ENCODE data around the gene ZNF701. TPM values are rescaled to one million over a fixed set of nuclear protein-coding genes. Genes with fewer than 3 reads are reported as not detected.
A peak's percentile ranks its signal among the peaks of the same experiment; 100 is the strongest.
"Not testable (repeated sequence)": the region's sequence is repeated elsewhere in the genome, so short reads cannot be mapped to it uniquely, and the experiment has no call there.

Gene ZNF701
- total and polyA plus RNA-seq, 2 of the 13 experiments (the other 11 are each of a cell fraction or from before 2014, with no cell fraction given) = 4.5 to 6.3 TPM

- TF ChIP-seq ZSCAN12 (CRISPR knock-in tag; IDR thresholded peaks at IDR 0.05) = no peak
Measured at GRCh38 chr19:52567921-52568320, 2.2 kb upstream of the ZNF701 start (continued).

- H2AFZ ChIP-seq (ENCODE audit: low read length); in situ Hi-C loops (cut with HindIII; ENCODE audit: extremely low pct_ligation_motif_present, low pct_unique_long_range_greater_than_20kb); H4K20me1 ChIP-seq (ENCODE audit: insufficient read depth, low read length); H3K79me2 ChIP-seq (ENCODE audit: insufficient read depth, low read length); H3K36me3 ChIP-seq (replicated peaks in 1 of 2; ENCODE audit: control insufficient read depth in 1 of 2, insufficient read depth in 2 of 2, low read length in 2 of 2); H3K4me1 ChIP-seq (ENCODE audit: insufficient read depth, low read length); FAIRE-seq; intact Hi-C loops (cut with micrococcal nuclease; ENCODE audit: unreplicated experiment); CTCF ChIA-PET (ENCODE audit: low intra/inter-chr PET ratio, low total read pairs); H3K27me3 ChIP-seq (ENCODE audit: control insufficient read depth in 1 of 2, insufficient read depth in 2 of 2, low read length in 2 of 2): not testable (repeated sequence)
- Histone ChIP-seq H3K4me2 (ENCODE audit: low read depth, low read length) (peak overlapping the region; percentile 62), H3K9ac (ENCODE audit: insufficient read depth, low read depth, low read length) (peak overlapping the region; percentile 62), H3K4me3 (replicated peaks in 1 of 3; ENCODE audit: insufficient read depth in 1 of 3, low read depth in 2 of 3, low read length in 3 of 3) (peak overlapping the region; percentile 21 to 73 (median 61); a peak in 5 of 6 replicates), H3K9me3 (ENCODE audit: low read length) (peaks cover 49% of the 10 kb centered on the region), H3K27ac (ENCODE audit: extremely low read length, insufficient read depth, low read length) (peak overlapping the region; percentile 78)
- ATAC-seq = peak; percentile 77
- TF ChIP-seq ZNF263 (CRISPR knock-in tag; IDR thresholded peaks at IDR 0.05) = peak; percentile 53; the same call in 1 of the 2 replicates
- peak; percentile 41; the same call in 1 of the 2 replicates for TF ChIP-seq ZFX (CRISPR knock-in tag; IDR thresholded peaks at IDR 0.05; ENCODE audit: low read depth)
- peak; percentile 21 for DNase-seq (ENCODE audit: low spot score)
- POLR2A ChIA-PET = interaction anchor here (1.0 kb wide), 1 partner anchor 43 kb away, joined by 5 read pairs; no protein-coding TSS in a partner anchor
- WGBS (ENCODE audit: low lambda C conversion rate) = 51% methylated on average over 12 of the region's 13 CpGs
- TSS peak; percentile 99 for BruUV-seq (replicated peaks)
Measured at GRCh38 chr19:52569638-52569999, 468 bp upstream of the ZNF701 start.

- Histone ChIP-seq H3K4me1 (ENCODE audit: insufficient read depth, low read length) (no peaks in the 10 kb centered on the region), H3K4me3 (replicated peaks in 1 of 3; ENCODE audit: insufficient read depth in 1 of 3, low read depth in 2 of 3, low read length in 3 of 3) (no peak overlapping the region), H3K36me3 (replicated peaks in 1 of 2; ENCODE audit: control insufficient read depth in 1 of 2, insufficient read depth in 2 of 2, low read length in 2 of 2) (peaks cover 0 to 13% of the 10 kb centered on the region in 2 experiments; a peak in 2 of 5 replicates), H4K20me1 (ENCODE audit: insufficient read depth, low read length) (no peaks in the 10 kb centered on the region), H3K27me3 (ENCODE audit: control insufficient read depth in 1 of 2, insufficient read depth in 2 of 2, low read length in 2 of 2) (no peaks in the 10 kb centered on the region), H2AFZ (ENCODE audit: low read length) (no peak overlapping the region), H3K4me2 (ENCODE audit: low read depth, low read length) (no peak overlapping the region), H3K9ac (ENCODE audit: insufficient read depth, low read depth, low read length) (no peak overlapping the region), H3K9me3 (ENCODE audit: low read length) (peaks cover 46% of the 10 kb centered on the region), H3K27ac (ENCODE audit: extremely low read length, insufficient read depth, low read length) (no peak overlapping the region), H3K79me2 (ENCODE audit: insufficient read depth, low read length) (no peaks in the 10 kb centered on the region)
- POLR2A ChIA-PET = no interaction called here
- no peak for FAIRE-seq
- no TSS peak for BruUV-seq (replicated peaks)
- intact Hi-C loops (cut with micrococcal nuclease; ENCODE audit: unreplicated experiment) (no loop called here), in situ Hi-C loops (cut with HindIII; ENCODE audit: extremely low pct_ligation_motif_present, low pct_unique_long_range_greater_than_20kb) (no loop called here)
- no peak for ATAC-seq
- WGBS (ENCODE audit: low lambda C conversion rate) = 87% methylated on average over 39 of the region's 39 CpGs
- DNase-seq (ENCODE audit: low spot score) = no peak
- peak; percentile 47 for TF ChIP-seq AGO2 (optimal IDR thresholded peaks at IDR 0.05; ENCODE audit: low read depth, low read length)
- TF ChIP-seq YEATS4 (CRISPR knock-in tag; IDR thresholded peaks at IDR 0.05; ENCODE audit: borderline replicate concordance) = no peak
- CTCF ChIA-PET (ENCODE audit: low intra/inter-chr PET ratio, low total read pairs) = no interaction called here
Measured at GRCh38 chr19:52584736-52585440, 14.8 kb downstream of the ZNF701 start.

Data from HepG2 (cell line).